Body of pancreas (tissue), 4 donors: ENCODE results near the gene WBP1. TPM values are rescaled to one million over a fixed set of nuclear protein-coding genes. Genes with fewer than 3 reads are reported as not detected.

Source experiments
- ATAC-seq: fragments of 150-250 bp; one replicate; pipeline ENCODE4 v1.9.1; 2016
- DNase-seq, 4 donors: peaks; one replicate each; pipeline ENCODE4 v3.0.0-alpha.2; 2019
- H3K27ac ChIP-seq, 4 donors: fragments of 200-600 bp; sonication (generic); 1 replicate in 3 of 4; 2 replicates in 1 of 4; pipeline versions ENCODE4 v1.5.1 to v1.6.1; 2016 to 2019; ENCODE audit warnings: mild to moderate bottlenecking in 1 of 4, mixed read lengths in 1 of 4, moderate library complexity in 1 of 4
- H3K27me3 ChIP-seq, 2 donors: fragments of 200-600 bp; sonication (generic); one replicate each; pipeline ENCODE4 v1.6.0; 2016; ENCODE audit warnings: mild to moderate bottlenecking in 1 of 2
- H3K36me3 ChIP-seq, 2 donors: fragments of 200-600 bp; sonication (generic); replicated peaks in 1 of 2; 2 replicates each; pipeline ENCODE4 v1.5.1; 2016; ENCODE audit warnings: low read depth in 2 of 2; ENCODE audit not compliant: insufficient read depth in 1 of 2
- H3K4me1 ChIP-seq: fragments of 200-600 bp; sonication (generic); one replicate; pipeline ENCODE4 v1.6.0; 2016
- H3K4me3 ChIP-seq, 2 donors: fragments of 200-600 bp; sonication (generic); 1 replicate in 1 of 2; 2 replicates in 1 of 2; pipeline ENCODE4 v1.5.1; 2016 to 2019
- H3K9me3 ChIP-seq, 3 donors: fragments of 200-600 bp; sonication (generic); 1 replicate in 2 of 3; 2 replicates in 1 of 3; pipeline ENCODE4 v1.5.1; 2016
- POLR2A ChIP-seq, 3 donors: fragments of 450-650 bp; IDR thresholded peaks; one replicate each; pipeline ENCODE4 v1.6.1; 2016; ENCODE audit warnings: antibody characterized with exemption in 3 of 3, mild to moderate bottlenecking in 2 of 3
- WGBS, 2 donors: methylation state at CpG; one replicate each; pipeline ENCODE4 v1.1.5; 2017; 5-methylcytosine and 5-hydroxymethylcytosine counted together
- intact Hi-C: fragments of 100-400 bp; cut with DNase I; formaldehyde crosslinking; loops from one replicate; pipeline ENCODE4 v1.15.1; 2023
- total RNA-seq, 2 donors: library from RNA; depleted of rRNA; stranded (reverse); fragments of >200 nt; gene quantifications; one replicate each; pipeline ENCODE4 v1.1.0, GENCODE V29; 2016
- TF ChIP-seq, protein P1 (sequence below), 7 experiments: fragments of 450-650 bp in 4 of 7; fragments of 200-600 bp in 3 of 7; sonication (generic) in 3 of 7; IDR thresholded peaks; one replicate each; pipeline ENCODE4 v1.5.1; 2016 to 2019; ENCODE audit warnings: antibody characterized with exemption in 7 of 7

The WBP1 gene
- total RNA-seq, 2 donors from 2014 or later = 35.3 to 56.3 TPM

DNA sequence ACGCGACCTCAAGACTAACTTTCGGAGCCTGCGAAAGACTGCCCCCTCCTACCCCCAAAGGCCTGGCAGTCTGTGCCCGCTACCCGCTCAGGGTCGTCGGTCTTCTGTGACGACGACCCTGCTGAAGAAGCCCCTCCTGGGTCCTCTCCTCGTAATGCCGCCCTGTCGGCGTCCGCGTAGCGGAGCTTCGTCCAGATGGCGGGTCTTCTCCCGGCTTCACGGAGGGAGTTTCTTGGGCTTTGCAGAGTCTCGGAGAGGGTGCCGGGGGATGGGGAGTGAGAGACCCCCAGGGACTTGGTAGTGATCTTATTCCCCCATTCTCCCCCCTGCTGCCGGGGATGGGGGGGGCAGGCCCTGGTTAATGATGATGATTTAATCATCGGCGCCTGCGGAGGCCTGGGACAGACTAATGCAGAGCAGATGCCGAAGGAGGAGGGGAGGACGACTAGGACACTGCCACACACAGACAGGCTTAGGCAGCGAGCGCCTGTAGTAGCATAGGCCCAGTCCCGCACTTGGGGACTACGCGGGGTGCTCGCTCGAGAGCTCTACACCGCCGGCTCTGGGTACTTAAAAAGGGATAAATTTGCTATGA lies 49.8 kb downstream of the WBP1 start:
- TF ChIP-seq, protein P1, sequence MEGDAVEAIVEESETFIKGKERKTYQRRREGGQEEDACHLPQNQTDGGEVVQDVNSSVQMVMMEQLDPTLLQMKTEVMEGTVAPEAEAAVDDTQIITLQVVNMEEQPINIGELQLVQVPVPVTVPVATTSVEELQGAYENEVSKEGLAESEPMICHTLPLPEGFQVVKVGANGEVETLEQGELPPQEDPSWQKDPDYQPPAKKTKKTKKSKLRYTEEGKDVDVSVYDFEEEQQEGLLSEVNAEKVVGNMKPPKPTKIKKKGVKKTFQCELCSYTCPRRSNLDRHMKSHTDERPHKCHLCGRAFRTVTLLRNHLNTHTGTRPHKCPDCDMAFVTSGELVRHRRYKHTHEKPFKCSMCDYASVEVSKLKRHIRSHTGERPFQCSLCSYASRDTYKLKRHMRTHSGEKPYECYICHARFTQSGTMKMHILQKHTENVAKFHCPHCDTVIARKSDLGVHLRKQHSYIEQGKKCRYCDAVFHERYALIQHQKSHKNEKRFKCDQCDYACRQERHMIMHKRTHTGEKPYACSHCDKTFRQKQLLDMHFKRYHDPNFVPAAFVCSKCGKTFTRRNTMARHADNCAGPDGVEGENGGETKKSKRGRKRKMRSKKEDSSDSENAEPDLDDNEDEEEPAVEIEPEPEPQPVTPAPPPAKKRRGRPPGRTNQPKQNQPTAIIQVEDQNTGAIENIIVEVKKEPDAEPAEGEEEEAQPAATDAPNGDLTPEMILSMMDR (IDR thresholded peaks at IDR 0.05) = no peak
- no peak for TF ChIP-seq POLR2A (IDR thresholded peaks at IDR 0.05)
- Histone ChIP-seq H3K36me3 (no peaks in the 10 kb centered on the region), H3K27ac (peak overlapping the region; percentile 96 to 99 (median 98)), H3K9me3 (no peaks in the 10 kb centered on the region), H3K4me1 (peaks cover 43% of the 10 kb centered on the region), H3K4me3 (peak overlapping the region; percentile 53 to 65), H3K27me3 (peaks cover 0 to 14% of the 10 kb centered on the region in 2 donors)
- ATAC-seq (peak; percentile 7), DNase-seq (peak in 1 of 4 donors; percentile 35)
- intact Hi-C loops = no loop called here
- 9 to 25% methylated on average over 14 to 37 of the region's 38 CpGs for WGBS, 2 donors

DNA sequence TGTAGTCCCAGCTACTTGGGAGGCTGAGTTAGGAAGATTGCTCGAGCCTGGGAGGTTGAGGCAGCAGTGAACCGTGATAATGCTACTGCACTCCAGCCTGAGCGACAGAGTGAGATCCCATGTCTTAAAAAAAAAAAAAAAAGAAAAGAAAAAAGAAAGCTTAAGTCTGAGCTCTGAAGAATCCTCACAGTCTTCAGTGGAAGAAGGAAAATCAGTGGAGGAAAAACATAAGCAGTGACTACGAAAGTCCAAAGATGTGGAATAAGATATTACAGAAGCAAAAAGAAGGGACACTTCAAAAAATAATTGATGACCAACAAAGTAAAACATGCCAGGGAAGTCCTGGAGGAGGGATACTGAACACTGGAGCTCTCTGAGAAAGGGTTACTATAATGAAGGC lies 52.0 kb downstream of the WBP1 start:
- WGBS, 2 donors = 71 to 72% methylated on average over 4 of the region's 4 CpGs
- Histone ChIP-seq H3K4me1 (peaks cover 46% of the 10 kb centered on the region), H3K9me3 (no peaks in the 10 kb centered on the region), H3K4me3 (no peak overlapping the region), H3K27me3 (peaks cover 0 to 36% of the 10 kb centered on the region in 2 donors), H3K36me3 (no peaks in the 10 kb centered on the region), H3K27ac (no peak overlapping the region)
- no peak for TF ChIP-seq POLR2A (IDR thresholded peaks at IDR 0.05)
- TF ChIP-seq, protein P1 (IDR thresholded peaks at IDR 0.05) = no peak
- ATAC-seq (no peak), DNase-seq (no peak)
- intact Hi-C loops = no loop called here

Other genes with a start within 250 kb of the WBP1 start
- 1 to 10 TPM; 2.3 to 8.3 TPM for gene SLC4A5, start 115.0 kb upstream of the WBP1 start, total RNA-seq
- 10 to 100 TPM; 71.3 to 82.4 TPM for gene DCTN1, start 78.1 kb upstream of the WBP1 start, total RNA-seq
- 1 to 10 TPM in 1 of 2 donors, under 1 TPM in 1; 0.33 to 1.6 TPM for gene C2orf81, start 36.8 kb upstream of the WBP1 start, total RNA-seq
- gene WDR54, start 36.7 kb upstream of the WBP1 start, total RNA-seq = 10 to 100 TPM in 1 of 2 donors, under 1 TPM in 1; 0.99 to 14.3 TPM
- gene RTKN, start 16.5 kb upstream of the WBP1 start, total RNA-seq = 10 to 100 TPM; 36.1 to 80.8 TPM
- gene INO80B, start 3.4 kb upstream of the WBP1 start, total RNA-seq = 10 to 100 TPM in 1 of 2 donors, 1 to 10 TPM in 1; 6.3 to 32.4 TPM
- 10 to 100 TPM; 43.6 to 65.9 TPM for gene MOGS, start 6.9 kb downstream of the WBP1 start, total RNA-seq
- 10 to 100 TPM; 20.1 to 88.2 TPM for gene MRPL53, start 14.2 kb downstream of the WBP1 start, total RNA-seq
- 10 to 100 TPM; 20.5 to 39.2 TPM for gene CCDC142, start 24.6 kb downstream of the WBP1 start, total RNA-seq
- gene TTC31, start 24.6 kb downstream of the WBP1 start, total RNA-seq = 10 to 100 TPM; 26.5 to 28.3 TPM
- 1 to 10 TPM; 2.3 to 7.6 TPM for gene LBX2, start 41.2 kb downstream of the WBP1 start, total RNA-seq
- gene PCGF1, start 49.3 kb downstream of the WBP1 start, total RNA-seq = 10 to 100 TPM; 16.5 to 22.3 TPM
- not detected for gene TLX2, start 56.0 kb downstream of the WBP1 start, total RNA-seq
- 1 to 10 TPM in 1 of 2 donors, not detected in 1; 2.0 TPM for gene DQX1, start 67.8 kb downstream of the WBP1 start, total RNA-seq
- gene AUP1, start 71.3 kb downstream of the WBP1 start, total RNA-seq = 100 to 1,000 TPM in 1 of 2 donors, 10 to 100 TPM in 1; 82.5 to 170 TPM
- gene HTRA2, start 71.5 kb downstream of the WBP1 start, total RNA-seq = 10 to 100 TPM; 14.3 to 14.5 TPM
- gene LOXL3, start 95.5 kb downstream of the WBP1 start, total RNA-seq = 1 to 10 TPM in 1 of 2 donors, under 1 TPM in 1; 0.33 to 3.1 TPM
- gene DOK1, start 96.3 kb downstream of the WBP1 start, total RNA-seq = 10 to 100 TPM in 1 of 2 donors, 1 to 10 TPM in 1; 9.2 to 15.3 TPM
- not detected for gene M1AP, start 189.9 kb downstream of the WBP1 start, total RNA-seq
- 1 to 10 TPM; 3.1 to 4.6 TPM for gene SEMA4F, start 195.8 kb downstream of the WBP1 start, total RNA-seq